ENCODE results near the gene DCTPP1.
A peak's percentile ranks its signal among the peaks of the same experiment; 100 is the strongest.

DCTPP1 gene

DNA sequence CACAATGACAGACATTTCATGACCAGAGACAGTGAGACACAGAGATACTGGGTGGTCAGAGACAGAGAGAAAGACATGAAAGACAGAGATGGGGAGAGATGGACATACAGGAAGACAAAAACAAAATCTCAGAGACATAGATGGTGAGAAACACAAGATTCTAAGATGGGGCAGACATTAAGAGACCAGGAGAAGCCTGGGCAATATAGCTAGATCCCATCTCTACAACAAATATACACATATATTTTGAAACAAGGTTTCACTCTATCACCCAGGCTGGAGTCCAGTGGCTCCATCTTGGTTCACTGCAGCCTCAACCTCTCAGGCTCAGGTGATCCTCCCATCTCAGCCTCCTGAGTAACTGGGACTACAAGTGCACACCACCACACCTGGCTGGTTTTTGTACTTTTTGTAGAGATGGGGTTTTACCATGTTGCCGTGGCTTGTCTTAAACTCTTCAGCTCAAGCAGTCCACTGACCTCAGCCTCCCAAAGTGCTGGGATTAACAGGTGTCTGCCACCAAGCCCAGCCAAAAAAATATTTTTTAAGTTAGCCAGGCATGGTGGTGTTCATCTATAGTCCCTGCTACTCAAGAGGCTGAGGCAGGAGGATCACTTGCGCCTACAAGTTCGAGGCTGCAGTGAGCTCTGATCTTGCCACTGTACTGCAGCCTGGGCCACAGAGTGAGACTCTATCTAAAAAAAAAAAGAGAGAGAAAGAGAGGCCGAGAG is 49.6 kb downstream of the DCTPP1 start:
- no peaks in the 10 kb centered on the region for H3K4me1 ChIP-seq (ENCODE audit: control insufficient read depth, insufficient read depth, low read length)
- H3K27ac ChIP-seq (ENCODE audit: low read length) = no peak overlapping the region
- no peak for DNase-seq (ENCODE audit: low read depth, low spot score)
- H3K27me3 ChIP-seq (ENCODE audit: control insufficient read depth, insufficient read depth, low read length) = no peaks in the 10 kb centered on the region
- H3K4me3 ChIP-seq (ENCODE audit: low read length) = no peak overlapping the region
- H3K36me3 ChIP-seq (ENCODE audit: control insufficient read depth, insufficient read depth, low read length) = no peaks in the 10 kb centered on the region
- H3K9me3 ChIP-seq (ENCODE audit: control insufficient read depth, insufficient read depth, low read length) = no peaks in the 10 kb centered on the region
- no CpG with 5 or more reads among the region's 4 CpGs for WGBS (ENCODE audit: insufficient coverage, insufficient read length)

DNA sequence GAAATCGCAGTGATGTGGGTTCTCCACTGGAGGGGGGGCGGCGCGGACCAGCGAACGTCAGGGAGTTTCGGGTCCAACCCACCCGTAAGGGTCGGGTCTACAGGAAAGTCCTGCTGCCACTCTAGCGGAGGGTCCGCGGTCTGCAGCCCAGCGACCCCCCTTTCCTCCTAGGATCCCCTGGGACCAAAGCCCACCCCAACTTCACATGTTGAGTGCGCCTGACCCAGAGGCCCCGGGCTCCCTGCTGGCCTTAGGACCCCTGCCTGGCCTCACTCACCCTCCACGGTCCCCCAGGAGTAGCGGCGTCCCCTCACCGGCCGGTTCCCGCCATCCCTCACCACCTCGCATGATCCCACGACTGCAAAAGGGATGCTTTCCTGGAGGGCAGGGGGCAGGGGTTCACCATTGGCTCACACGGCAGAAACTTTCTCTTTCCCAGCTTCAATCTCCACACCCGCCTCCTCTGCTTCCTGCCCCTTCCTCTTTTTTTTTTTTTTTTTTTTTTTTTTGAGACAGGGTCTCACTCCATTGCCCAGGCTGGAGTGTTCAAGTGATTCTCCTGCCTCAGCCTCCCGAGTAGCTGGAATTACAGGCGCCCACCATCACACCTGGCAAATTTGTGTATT is 50.6 kb downstream of the DCTPP1 start:
- Histone ChIP-seq H3K4me1 (ENCODE audit: control insufficient read depth, insufficient read depth, low read length) (no peaks in the 10 kb centered on the region), H3K27ac (ENCODE audit: low read length) (no peak overlapping the region), H3K36me3 (ENCODE audit: control insufficient read depth, insufficient read depth, low read length) (no peaks in the 10 kb centered on the region), H3K9me3 (ENCODE audit: control insufficient read depth, insufficient read depth, low read length) (no peaks in the 10 kb centered on the region), H3K4me3 (ENCODE audit: low read length) (peak overlapping the region; percentile 52), H3K27me3 (ENCODE audit: control insufficient read depth, insufficient read depth, low read length) (no peaks in the 10 kb centered on the region)
- WGBS (ENCODE audit: insufficient coverage, insufficient read length) = no CpG with 5 or more reads among the region's 27 CpGs
- DNase-seq (ENCODE audit: low read depth, low spot score) = no peak

DNA sequence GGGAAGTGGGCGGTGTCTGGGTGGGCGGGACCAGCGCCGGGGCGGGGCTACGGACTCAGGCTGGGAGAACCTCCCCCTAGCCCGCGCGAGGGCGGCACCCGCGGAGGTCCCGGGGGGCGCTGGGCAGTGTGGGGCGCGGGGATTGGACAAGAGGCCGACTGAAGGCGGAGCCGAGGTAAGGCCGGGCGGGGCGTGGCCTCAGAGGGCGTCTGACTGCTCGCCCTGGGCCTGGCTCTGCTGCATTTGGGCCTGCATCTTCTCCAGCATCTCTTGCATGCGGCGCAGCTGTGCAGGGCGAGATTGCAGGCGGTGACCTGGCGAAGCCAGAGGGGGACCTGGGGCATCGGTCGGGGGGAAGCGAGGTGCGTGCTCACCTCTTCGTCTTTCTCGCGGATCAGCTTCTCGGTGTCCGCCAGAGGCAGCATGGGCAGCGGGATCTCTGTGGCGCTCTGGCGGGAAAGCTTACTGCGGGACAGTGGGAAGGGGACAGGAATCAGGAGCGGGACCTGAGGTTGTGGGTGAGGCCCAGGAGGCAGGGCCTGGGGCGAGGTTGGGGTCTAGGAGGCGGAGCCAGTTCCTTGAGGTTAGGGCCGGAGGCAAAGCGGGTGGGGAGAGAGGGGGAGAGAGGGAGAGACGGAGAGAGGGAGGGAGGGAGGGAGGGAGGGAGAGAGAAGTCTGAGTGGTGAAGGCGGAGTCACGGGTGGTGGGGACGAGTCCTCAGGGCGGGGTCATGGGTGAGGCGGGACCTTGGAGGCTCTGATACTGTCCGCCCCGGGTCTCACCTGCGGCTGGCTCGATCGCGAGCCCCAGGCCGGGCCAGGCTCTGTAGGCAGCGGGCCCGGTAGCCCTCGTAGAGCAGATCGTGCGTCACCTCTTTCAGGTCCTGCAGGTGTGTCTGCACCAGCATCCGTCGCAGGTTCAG is 51.3 kb downstream of the DCTPP1 start:
- Histone ChIP-seq H3K9me3 (ENCODE audit: control insufficient read depth, insufficient read depth, low read length) (no peaks in the 10 kb centered on the region), H3K36me3 (ENCODE audit: control insufficient read depth, insufficient read depth, low read length) (no peaks in the 10 kb centered on the region), H3K27me3 (ENCODE audit: control insufficient read depth, insufficient read depth, low read length) (no peaks in the 10 kb centered on the region), H3K4me3 (ENCODE audit: low read length) (peak overlapping the region; percentile 52), H3K4me1 (ENCODE audit: control insufficient read depth, insufficient read depth, low read length) (no peaks in the 10 kb centered on the region), H3K27ac (ENCODE audit: low read length) (no peak overlapping the region)
- peak; percentile 93 for DNase-seq (ENCODE audit: low read depth, low spot score)
- WGBS (ENCODE audit: insufficient coverage, insufficient read length) = no CpG with 5 or more reads among the region's 67 CpGs

DNA sequence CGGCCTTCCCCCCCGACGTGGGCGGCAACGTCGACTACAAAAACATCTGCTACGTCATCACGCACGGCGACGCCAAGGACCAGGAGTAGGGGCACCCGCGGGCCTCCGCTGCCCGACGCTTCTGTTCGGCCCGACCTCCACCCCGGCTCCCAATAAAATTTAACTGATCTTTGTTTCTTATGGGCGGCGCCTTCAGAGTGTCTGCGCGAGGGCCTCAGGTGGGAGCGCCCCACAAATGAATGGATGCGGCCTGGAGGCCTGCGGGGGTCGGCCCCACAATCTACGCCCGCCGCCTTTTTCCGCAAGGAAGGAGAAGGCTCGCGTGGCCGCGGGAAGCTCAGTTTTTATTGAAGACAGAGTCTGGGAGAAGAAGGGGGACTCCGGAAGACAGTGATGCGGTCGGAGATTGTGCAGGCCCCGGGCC is 52.0 kb downstream of the DCTPP1 start:
- Histone ChIP-seq H3K4me1 (ENCODE audit: control insufficient read depth, insufficient read depth, low read length) (no peaks in the 10 kb centered on the region), H3K27ac (ENCODE audit: low read length) (no peak overlapping the region), H3K36me3 (ENCODE audit: control insufficient read depth, insufficient read depth, low read length) (no peaks in the 10 kb centered on the region), H3K27me3 (ENCODE audit: control insufficient read depth, insufficient read depth, low read length) (no peaks in the 10 kb centered on the region), H3K9me3 (ENCODE audit: control insufficient read depth, insufficient read depth, low read length) (no peaks in the 10 kb centered on the region), H3K4me3 (ENCODE audit: low read length) (peak overlapping the region; percentile 22; the same call in 1 of the 2 replicates)
- no peak for DNase-seq (ENCODE audit: low read depth, low spot score)
- WGBS (ENCODE audit: insufficient coverage, insufficient read length) = no CpG with 5 or more reads among the region's 39 CpGs

DNA sequence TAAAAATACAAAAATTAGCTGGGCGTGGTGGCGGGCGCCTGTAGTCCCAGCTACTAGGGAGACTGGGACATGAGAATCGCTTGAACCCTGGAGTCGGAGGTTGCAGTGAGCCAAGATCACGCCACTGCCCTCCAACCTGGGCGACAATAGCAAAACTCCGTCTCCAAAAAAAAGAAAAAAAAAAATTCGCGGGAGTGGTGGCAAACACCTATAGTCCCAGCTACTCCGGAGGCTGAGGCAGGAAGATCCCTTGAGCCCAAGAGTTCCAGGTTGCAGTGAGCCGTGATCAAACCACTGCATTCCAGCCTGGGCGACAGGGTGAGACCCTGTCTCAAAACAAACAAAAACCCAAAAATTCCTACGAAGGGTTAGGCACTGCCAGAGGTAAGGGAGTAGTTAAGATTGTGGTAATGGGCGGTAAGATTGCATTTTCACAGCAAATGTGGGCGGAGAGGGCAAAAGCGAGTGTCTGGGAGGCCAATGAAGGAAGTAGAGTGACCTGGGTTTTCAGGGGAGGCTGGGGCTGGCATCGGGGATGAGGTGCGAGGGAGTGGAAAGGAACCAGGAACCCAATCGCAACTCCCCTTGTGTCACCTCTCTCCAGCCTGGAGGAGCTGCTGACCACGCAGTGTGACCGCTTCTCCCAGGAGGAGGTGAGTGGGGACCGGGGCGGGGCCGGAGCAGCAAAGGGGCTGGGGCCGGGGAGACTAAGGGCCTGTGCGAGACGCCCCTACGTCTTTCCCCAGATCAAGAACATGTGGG is 52.6 kb downstream of the DCTPP1 start:
- H3K4me1 ChIP-seq (ENCODE audit: control insufficient read depth, insufficient read depth, low read length) = no peaks in the 10 kb centered on the region
- WGBS (ENCODE audit: insufficient coverage, insufficient read length) = no CpG with 5 or more reads among the region's 29 CpGs
- no peak for DNase-seq (ENCODE audit: low read depth, low spot score)

DNA sequence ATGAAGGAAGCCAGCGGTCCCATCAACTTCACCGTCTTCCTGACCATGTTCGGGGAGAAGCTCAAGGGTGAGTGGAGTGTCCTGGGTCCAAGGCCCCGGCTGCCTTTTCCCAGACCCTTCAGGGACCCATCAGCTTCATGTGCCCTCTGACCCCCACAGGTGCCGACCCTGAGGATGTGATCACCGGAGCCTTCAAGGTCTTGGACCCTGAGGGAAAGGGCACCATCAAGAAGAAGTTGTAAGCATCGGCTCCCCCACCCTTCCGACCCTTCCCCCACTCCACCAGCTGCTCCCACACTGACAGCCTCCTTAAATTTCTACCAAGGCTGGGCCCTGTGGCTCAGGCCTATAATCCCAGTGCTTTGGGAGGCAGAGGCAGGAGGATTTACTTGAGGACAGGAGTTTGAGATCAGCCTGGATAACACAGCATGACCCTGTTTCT is 53.3 kb downstream of the DCTPP1 start:
- Histone ChIP-seq H3K9me3 (ENCODE audit: control insufficient read depth, insufficient read depth, low read length) (no peaks in the 10 kb centered on the region), H3K4me3 (ENCODE audit: low read length) (no peak overlapping the region), H3K36me3 (ENCODE audit: control insufficient read depth, insufficient read depth, low read length) (no peaks in the 10 kb centered on the region), H3K4me1 (ENCODE audit: control insufficient read depth, insufficient read depth, low read length) (no peaks in the 10 kb centered on the region), H3K27me3 (ENCODE audit: control insufficient read depth, insufficient read depth, low read length) (no peaks in the 10 kb centered on the region), H3K27ac (ENCODE audit: low read length) (no peak overlapping the region)
- no CpG with 5 or more reads among the region's 8 CpGs for WGBS (ENCODE audit: insufficient coverage, insufficient read length)
- no peak for DNase-seq (ENCODE audit: low read depth, low spot score)

More for the DNA sequence above, 52.6 kb downstream of the DCTPP1 start:
- Histone ChIP-seq H3K4me3 (ENCODE audit: low read length) (peak overlapping the region; percentile 4; the same call in 1 of the 2 replicates), H3K27ac (ENCODE audit: low read length) (no peak overlapping the region), H3K9me3 (ENCODE audit: control insufficient read depth, insufficient read depth, low read length) (no peaks in the 10 kb centered on the region), H3K36me3 (ENCODE audit: control insufficient read depth, insufficient read depth, low read length) (no peaks in the 10 kb centered on the region), H3K27me3 (ENCODE audit: control insufficient read depth, insufficient read depth, low read length) (no peaks in the 10 kb centered on the region)

DNA sequence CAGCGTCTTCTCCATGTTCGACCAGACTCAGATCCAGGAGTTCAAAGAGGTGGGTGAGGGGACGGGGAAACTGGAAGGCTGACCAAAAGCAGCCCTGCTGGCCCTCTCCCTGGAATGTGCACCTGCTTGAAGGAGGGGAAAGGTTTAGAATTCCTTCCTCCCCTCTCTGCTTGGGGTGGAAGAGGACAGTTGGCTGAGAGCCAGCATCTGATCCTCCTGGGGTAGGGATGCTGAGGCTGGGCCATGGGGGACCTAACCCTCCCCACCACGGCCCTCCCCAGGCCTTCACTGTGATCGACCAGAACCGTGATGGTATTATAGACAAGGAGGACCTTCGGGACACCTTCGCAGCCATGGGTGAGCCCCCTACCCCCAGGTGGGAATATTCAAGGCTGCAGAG is 54.0 kb downstream of the DCTPP1 start:
- Histone ChIP-seq H3K27me3 (ENCODE audit: control insufficient read depth, insufficient read depth, low read length) (no peaks in the 10 kb centered on the region), H3K27ac (ENCODE audit: low read length) (no peak overlapping the region), H3K4me3 (ENCODE audit: low read length) (no peak overlapping the region), H3K4me1 (ENCODE audit: control insufficient read depth, insufficient read depth, low read length) (no peaks in the 10 kb centered on the region), H3K9me3 (ENCODE audit: control insufficient read depth, insufficient read depth, low read length) (no peaks in the 10 kb centered on the region), H3K36me3 (ENCODE audit: control insufficient read depth, insufficient read depth, low read length) (no peaks in the 10 kb centered on the region)
- no CpG with 5 or more reads among the region's 8 CpGs for WGBS (ENCODE audit: insufficient coverage, insufficient read length)
- DNase-seq (ENCODE audit: low read depth, low spot score) = no peak

DNA sequence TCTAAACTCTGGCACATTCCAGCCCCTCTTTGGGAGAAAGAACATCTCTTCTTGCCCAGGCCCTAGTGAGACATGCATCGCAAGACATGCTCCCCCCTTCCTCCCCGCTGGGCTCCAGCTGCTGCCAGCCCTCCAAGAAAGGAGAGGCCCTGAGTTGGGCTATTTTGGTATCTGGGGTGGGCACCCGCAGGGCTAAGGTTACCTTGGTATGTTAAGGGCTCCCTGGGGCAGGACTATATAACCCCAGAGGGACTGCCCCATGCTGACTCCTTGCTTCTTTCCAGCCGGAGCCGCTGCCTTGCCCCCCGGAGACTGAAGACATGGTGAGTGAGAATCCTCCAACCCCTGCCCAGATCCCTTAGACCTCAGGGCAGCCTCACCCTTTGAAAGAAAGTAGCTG is 55.3 kb downstream of the DCTPP1 start, which contains the start of gene MYL11:
Gene MYL11, plus strand, starts transcription at position 265 of the 400 bp plus-strand sequence. Its CDS starts 56 bp downstream, at position 321.
- Histone ChIP-seq H3K27me3 (ENCODE audit: control insufficient read depth, insufficient read depth, low read length) (no peaks in the 10 kb centered on the region), H3K27ac (ENCODE audit: low read length) (no peak within 1 kb of the TSS), H3K9me3 (ENCODE audit: control insufficient read depth, insufficient read depth, low read length) (no peaks in the 10 kb centered on the region), H3K36me3 (ENCODE audit: control insufficient read depth, insufficient read depth, low read length) (no peaks in the 10 kb centered on the region), H3K4me3 (ENCODE audit: low read length) (no peak within 1 kb of the TSS), H3K4me1 (ENCODE audit: control insufficient read depth, insufficient read depth, low read length) (no peaks in the 10 kb centered on the region)
- no CpG with 5 or more reads among the region's 6 CpGs for WGBS (ENCODE audit: insufficient coverage, insufficient read length)
- DNase-seq (ENCODE audit: low read depth, low spot score) = no peak
